ENCODE measurements around the gene TTBK2.

TTBK2 gene

DNA sequence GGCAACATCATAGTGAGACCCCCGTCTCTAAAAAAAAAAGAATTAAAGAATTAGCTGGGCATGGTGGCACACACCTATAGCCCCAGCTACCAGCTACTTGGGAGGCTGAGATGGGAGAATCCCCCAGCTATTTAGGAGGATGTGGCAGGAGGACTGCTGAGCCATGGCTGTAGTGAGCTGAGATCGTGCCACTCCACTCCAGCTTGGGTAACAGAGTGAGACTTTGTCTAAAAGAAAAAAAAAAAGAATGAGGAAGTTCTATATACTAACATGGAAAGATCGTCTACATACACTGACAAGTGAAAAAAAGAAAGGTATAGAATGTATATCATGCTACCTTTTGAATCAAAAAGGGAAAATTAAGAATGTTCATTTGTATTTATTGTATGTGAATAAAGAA is 99.8 kb downstream of the TTBK2 start:
- no peak overlapping the region for H3K27ac ChIP-seq
- TF ChIP-seq, protein P1, sequence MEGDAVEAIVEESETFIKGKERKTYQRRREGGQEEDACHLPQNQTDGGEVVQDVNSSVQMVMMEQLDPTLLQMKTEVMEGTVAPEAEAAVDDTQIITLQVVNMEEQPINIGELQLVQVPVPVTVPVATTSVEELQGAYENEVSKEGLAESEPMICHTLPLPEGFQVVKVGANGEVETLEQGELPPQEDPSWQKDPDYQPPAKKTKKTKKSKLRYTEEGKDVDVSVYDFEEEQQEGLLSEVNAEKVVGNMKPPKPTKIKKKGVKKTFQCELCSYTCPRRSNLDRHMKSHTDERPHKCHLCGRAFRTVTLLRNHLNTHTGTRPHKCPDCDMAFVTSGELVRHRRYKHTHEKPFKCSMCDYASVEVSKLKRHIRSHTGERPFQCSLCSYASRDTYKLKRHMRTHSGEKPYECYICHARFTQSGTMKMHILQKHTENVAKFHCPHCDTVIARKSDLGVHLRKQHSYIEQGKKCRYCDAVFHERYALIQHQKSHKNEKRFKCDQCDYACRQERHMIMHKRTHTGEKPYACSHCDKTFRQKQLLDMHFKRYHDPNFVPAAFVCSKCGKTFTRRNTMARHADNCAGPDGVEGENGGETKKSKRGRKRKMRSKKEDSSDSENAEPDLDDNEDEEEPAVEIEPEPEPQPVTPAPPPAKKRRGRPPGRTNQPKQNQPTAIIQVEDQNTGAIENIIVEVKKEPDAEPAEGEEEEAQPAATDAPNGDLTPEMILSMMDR (IDR thresholded peaks at IDR 0.05): no peak
- no peak for TF ChIP-seq ZFX (IDR thresholded peaks at IDR 0.05; ENCODE audit: borderline replicate concordance)

DNA sequence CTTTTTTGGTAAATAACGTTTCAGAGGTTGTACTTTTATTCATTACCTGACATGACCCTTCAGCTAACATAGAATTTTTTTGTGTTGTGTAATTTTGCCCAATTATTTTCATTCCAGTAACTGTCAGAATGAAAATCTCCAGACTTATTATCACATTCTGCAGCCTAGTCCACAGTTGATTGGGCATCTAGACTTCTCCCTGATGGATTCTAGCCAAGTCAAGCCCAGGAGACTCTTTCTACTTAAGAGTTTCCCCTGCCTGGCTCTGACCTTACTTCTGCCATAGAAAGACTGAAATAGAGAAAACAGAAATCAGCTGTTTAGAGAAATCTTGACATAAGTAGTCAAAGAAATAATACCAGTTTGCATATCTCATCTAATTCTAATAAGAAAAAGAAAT is 100.8 kb downstream of the TTBK2 start:
- no peak overlapping the region for H3K27ac ChIP-seq

DNA sequence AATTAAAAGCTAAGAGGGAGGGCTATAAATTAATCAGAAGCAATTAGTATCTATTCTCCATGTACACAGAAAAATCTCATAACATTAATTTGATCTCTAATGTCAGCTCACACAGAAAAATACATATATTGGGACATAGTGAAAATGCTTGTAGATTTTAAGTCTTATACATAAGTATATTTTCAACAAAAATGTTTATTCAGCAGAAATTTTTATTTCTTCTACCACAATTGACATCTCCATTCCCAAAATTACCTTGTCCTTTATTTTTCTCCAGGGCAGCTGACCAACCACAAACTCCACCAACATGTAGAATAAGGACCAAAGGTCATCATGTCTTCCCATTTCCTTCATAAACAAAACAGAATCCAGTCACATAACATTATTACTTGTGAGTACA is 109.1 kb downstream of the TTBK2 start:
- no peak overlapping the region for H3K27ac ChIP-seq
- no peak for TF ChIP-seq ZFX (IDR thresholded peaks at IDR 0.05; ENCODE audit: borderline replicate concordance)
- TF ChIP-seq, protein P1 (IDR thresholded peaks at IDR 0.05): no peak

More for the DNA sequence above, 100.8 kb downstream of the TTBK2 start:
- no peak for TF ChIP-seq ZFX (IDR thresholded peaks at IDR 0.05; ENCODE audit: borderline replicate concordance)
- TF ChIP-seq, protein P1 (IDR thresholded peaks at IDR 0.05): no peak

DNA sequence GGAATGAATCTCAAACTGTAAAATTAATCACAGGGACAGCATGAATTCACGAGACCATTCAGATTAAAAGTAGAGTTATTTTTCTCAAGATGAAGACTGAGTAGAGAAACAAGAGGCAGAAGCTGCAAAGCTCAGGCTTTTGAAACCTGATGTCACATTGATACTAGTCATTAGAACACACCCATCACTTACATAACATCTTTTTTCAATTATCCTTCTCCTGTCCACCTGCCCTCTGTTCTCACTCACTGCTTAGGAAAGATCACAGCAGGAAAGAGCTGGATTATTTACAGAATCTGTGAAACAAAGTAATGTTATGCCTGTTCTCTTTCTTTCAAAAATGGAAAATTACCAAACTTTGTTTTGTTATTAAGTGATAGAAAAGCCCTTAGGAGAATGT is 111.7 kb downstream of the TTBK2 start:
- no peak for TF ChIP-seq ZFX (IDR thresholded peaks at IDR 0.05; ENCODE audit: borderline replicate concordance)
- TF ChIP-seq, protein P1 (IDR thresholded peaks at IDR 0.05): no peak
- no peak overlapping the region for H3K27ac ChIP-seq

DNA sequence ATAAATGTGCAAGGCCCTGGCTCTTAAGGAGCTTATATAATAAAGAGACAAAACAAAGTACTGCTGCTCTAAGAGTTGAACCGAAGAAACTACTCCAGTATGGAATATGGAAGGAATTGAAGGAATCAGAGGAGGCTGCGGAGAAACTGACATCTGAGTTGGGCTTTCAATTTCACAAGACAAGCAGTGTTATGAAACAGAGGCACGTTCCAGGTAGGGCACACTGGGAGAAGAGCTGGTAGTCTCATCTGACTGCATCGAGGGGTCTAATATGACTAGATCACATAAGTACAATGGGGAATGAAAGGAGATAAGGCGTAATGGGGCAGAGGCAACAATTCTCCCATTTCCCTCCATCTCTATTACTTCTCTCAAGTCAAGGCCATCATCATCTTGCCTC is 115.3 kb downstream of the TTBK2 start:
- H3K27ac ChIP-seq: no peak overlapping the region
- TF ChIP-seq ZFX (IDR thresholded peaks at IDR 0.05; ENCODE audit: borderline replicate concordance): no peak
- TF ChIP-seq, protein P1 (IDR thresholded peaks at IDR 0.05): no peak

DNA sequence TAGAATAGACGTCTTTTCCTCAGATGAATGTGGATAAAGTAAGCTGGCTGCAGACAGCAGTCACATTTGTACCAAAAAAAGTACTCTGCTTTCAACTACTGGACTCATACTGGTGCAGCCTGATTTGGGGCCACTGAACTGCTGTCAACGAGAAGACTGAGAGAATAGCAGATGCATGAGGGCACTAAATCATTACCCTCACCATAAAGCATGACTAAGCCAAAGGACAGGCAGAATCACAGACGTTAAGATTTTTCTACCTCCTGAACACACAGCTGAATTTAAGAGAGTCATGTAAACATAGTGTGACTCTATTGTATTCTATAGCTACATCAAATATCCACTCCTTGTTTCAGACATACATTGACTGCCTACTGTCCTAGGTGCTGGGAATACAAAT is 115.8 kb downstream of the TTBK2 start:
- no peak for TF ChIP-seq ZFX (IDR thresholded peaks at IDR 0.05; ENCODE audit: borderline replicate concordance)
- TF ChIP-seq, protein P1 (IDR thresholded peaks at IDR 0.05): no peak
- no peak overlapping the region for H3K27ac ChIP-seq

DNA sequence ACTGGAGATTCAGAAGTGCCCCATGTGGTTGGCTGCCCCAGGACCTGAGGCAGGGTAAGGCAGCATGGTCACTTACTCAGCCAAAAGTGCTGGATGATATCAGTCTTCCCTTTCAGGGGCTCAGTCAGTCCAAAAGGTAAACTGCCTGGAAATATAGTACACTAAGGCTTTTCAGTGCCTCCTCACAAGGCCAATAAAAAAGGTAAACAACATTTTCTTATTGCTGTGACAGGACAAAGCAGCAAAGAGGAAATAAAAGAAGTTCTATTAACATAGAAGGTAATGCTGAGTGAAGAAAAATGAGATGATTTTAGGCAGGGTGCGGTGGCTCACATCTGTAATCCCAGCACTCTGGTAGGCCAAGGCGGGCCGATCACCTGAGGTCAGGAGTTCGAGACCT is 117.1 kb downstream of the TTBK2 start:
- TF ChIP-seq ZFX (IDR thresholded peaks at IDR 0.05; ENCODE audit: borderline replicate concordance): no peak
- TF ChIP-seq, protein P1 (IDR thresholded peaks at IDR 0.05): no peak
- H3K27ac ChIP-seq: no peak overlapping the region

All from 22Rv1 (cell line).